Stimulated activated CD8-positive, alpha-beta memory T cell treated with anti-CD3 and anti-CD28 coated beads, Interleukin-7, amount 100 ng/mL, for 24 hours (primary cell): ENCODE results near the gene FAIM2.

ENCODE experiments used
- DNase-seq: peaks from one replicate; pipeline ENCODE4 v3.0.0-alpha.2; 2020; ENCODE audit warnings: low read depth

FAIM2 gene

DNA sequence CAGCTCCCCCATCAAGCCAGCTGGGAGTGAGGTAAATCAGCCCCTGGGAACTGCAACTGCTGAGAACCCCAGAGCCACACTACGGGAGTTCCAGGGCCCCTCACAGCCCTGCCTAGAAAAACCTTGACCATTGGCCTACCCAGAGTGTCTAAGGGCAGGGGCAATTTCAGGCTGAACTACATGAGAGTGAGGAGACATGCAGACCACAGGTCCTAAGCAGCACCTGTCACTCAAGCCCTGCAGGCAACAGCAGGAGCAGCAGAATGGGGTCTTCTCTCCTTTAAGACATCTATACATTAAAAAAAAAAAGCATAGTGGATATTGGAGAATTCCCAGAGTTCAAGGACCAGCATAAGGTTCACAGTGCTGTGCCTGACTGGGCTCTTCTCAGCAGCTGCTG is 80.3 kb downstream of the FAIM2 start:
- DNase-seq = no peak

DNA sequence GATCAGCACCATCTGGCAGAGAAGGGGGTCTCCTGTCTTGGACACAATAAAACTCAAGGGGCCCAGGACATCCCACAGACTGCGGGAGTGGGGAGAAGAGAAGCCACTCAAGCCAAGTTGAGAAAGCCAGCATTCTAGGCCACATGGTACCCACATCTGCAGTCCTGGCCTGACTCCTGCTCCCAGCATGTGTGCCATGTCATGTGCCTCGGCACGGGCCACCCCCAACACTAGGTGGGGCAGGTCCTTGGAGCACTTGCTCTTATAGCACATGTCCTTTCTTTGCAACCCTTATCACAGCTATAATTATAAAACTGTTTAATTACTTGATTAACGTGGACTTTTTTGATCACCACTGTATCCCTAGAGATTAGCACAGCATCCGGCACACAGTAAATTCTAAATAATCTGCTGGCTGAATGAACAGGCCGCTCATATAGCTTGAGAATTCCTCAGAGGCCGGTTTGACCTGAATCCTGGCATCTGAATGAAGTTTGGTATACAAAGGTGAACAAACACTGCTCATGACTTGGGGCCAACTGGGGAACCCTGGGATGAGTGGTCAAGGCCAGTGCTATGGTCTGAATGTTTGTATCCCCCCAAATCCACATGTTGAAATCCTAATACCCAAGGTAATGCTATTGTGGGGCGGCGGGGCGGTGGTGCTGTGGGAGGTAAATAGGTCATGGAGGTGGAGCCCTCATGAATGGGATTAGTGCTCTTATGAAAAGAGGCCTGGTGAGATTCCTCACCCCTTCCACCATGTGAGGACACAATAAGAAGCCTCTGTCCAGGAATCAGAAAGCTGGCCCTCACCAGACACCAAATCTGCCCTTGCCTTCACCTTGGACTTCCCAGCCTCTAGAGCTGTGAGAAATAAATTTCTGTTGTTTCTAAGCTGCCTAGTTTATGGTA is 82.1 kb downstream of the FAIM2 start:
- DNase-seq = no peak

DNA sequence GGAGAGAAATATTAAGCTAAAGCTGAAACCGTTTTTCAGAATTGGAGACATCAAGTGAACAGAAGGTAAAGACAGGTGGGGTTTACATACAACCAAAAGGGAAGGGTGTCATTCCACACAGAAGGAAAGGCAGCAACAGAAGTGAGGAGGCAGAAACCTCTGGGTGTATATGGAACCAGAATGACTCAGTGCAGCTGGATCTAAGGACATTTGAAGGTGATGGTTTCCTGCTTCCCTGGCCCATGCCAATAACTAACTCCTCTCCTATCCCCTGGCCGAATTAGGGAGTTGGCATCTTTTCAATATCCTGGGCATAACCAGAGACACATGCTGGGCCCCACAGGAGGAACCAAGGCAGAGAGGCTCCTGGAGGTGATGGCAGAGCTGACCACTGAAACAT is 83.9 kb downstream of the FAIM2 start:
- DNase-seq = no peak

DNA sequence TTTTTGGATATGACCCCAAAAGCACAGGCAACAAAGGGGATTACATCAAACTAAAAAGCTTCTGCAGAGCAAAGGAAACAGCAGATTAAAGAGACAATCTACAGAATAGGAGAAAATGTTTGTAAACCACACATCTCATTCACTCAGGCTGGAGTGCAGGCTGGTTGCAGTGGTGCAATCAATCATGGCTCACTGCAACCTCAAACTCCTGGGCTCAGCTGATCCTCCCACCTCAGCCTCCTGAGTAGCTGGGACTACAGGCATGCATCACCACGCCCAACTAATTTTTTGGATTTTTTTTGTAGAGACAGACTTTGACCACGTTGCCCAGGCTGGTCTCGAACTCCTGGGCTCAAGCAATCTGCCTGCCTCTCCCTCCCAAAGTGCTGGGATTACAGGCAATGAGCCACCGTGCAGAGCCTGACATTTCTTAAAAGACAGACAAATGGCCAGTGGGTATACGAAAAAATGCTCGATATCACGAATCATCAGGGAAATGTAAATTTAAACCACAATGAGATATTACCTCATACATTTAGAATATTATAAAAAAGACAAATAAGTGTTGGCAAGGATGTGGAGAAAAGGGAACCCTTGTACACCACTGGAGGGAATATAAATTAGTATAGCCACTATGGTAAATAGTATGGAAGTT is 85.3 kb downstream of the FAIM2 start:
- no peak for DNase-seq
